HPDE6-E6E7 (cell line): ENCODE results near the gene PCP4L1.
A peak's percentile ranks its signal among the peaks of the same experiment; 100 is the strongest.

Experiments
- DNase-seq: peaks from one replicate; pipeline ENCODE4 v3.0.0; 2011; ENCODE audit warnings: missing footprints; ENCODE audit errors: extremely low spot score

The PCP4L1 gene

GRCh38 chr1:161266836-161267235 is 8.3 kb downstream of the PCP4L1 start:
- no peak for DNase-seq

GRCh38 chr1:161267321-161267720 is 8.8 kb downstream of the PCP4L1 start:
- DNase-seq: no peak

- no peak for DNase-seq
Observed at GRCh38 chr1:161273402-161273801, 14.9 kb downstream of the PCP4L1 start.

- no peak for DNase-seq
Observed at GRCh38 chr1:161274874-161275273, 16.3 kb downstream of the PCP4L1 start.

- DNase-seq: no peak
Observed at GRCh38 chr1:161282991-161283390, 24.4 kb downstream of the PCP4L1 start.

GRCh38 chr1:161285113-161285512 is 26.6 kb downstream of the PCP4L1 start:
- DNase-seq: no peak

GRCh38 chr1:161285521-161285920 is 27.0 kb downstream of the PCP4L1 start:
- no peak for DNase-seq

- no peak for DNase-seq
Observed at GRCh38 chr1:161287482-161288054, 29.0 kb downstream of the PCP4L1 start.

- DNase-seq: no peak
Observed at GRCh38 chr1:161290779-161291178, 32.2 kb downstream of the PCP4L1 start.

- no peak for DNase-seq
Observed at GRCh38 chr1:161297415-161297814, 38.9 kb downstream of the PCP4L1 start.

GRCh38 chr1:161298116-161298515 is 39.6 kb downstream of the PCP4L1 start:
- no peak for DNase-seq

GRCh38 chr1:161299347-161299746 is 40.8 kb downstream of the PCP4L1 start:
- DNase-seq: no peak

GRCh38 chr1:161300478-161300877 is 41.9 kb downstream of the PCP4L1 start:
- no peak for DNase-seq

- DNase-seq: no peak
Observed at GRCh38 chr1:161304927-161305866, 46.7 kb downstream of the PCP4L1 start.

GRCh38 chr1:161305867-161306519 is 47.4 kb downstream of the PCP4L1 start:
- DNase-seq: peak; percentile 39

GRCh38 chr1:161307230-161307768 is 48.8 kb downstream of the PCP4L1 start:
- DNase-seq: no peak

- DNase-seq: no peak
Observed at GRCh38 chr1:161307892-161308638, 49.5 kb downstream of the PCP4L1 start.

- no peak for DNase-seq
Observed at GRCh38 chr1:161309868-161310267, 51.3 kb downstream of the PCP4L1 start, which contains the start of gene MPZ. TSS of gene MPZ (minus strand) at chr1:161309968. CDS start at chr1:161309905, 63 bp downstream.

GRCh38 chr1:161311595-161312181 is 53.1 kb downstream of the PCP4L1 start:
- no peak for DNase-seq

- no peak for DNase-seq
Observed at GRCh38 chr1:161313554-161314200, 55.1 kb downstream of the PCP4L1 start.
